GM19324 (cell line): ENCODE measurements around the gene EPB42.

Experiments used
- ATAC-seq: cut with Tn5 transposase; IDR thresholded peaks from one replicate; pipeline ENCODE4 v1.9.1; 2021; ENCODE audit warnings: mild to moderate bottlenecking, moderate library complexity; ENCODE audit not compliant: unreplicated experiment, low FRiP score

EPB42 gene

DNA sequence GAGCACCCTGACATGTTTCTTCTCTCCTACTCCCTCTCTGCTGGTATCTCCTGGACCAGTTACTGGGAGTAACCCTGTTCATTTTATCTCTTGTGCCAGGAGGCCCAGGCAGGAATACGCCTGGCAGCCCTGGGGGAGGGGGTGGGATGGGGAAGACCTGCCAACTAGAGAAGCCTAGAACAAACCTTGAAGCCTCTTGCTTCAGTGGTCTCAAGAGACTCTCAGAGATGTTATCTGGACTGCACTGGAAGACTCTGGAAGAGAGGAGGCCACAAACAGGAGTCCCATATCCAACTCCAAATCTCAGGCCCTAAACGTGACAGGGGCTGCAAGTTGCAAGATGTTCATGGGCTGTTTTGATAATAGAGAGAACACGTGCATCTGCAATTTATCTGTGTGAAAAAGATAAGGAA lies at the start of gene EPB42:
Gene EPB42, minus strand, starts transcription at position 28 of the 413 bp plus-strand sequence. CDS start 193 bp downstream, outside the sequence.
- no peak for ATAC-seq

DNA sequence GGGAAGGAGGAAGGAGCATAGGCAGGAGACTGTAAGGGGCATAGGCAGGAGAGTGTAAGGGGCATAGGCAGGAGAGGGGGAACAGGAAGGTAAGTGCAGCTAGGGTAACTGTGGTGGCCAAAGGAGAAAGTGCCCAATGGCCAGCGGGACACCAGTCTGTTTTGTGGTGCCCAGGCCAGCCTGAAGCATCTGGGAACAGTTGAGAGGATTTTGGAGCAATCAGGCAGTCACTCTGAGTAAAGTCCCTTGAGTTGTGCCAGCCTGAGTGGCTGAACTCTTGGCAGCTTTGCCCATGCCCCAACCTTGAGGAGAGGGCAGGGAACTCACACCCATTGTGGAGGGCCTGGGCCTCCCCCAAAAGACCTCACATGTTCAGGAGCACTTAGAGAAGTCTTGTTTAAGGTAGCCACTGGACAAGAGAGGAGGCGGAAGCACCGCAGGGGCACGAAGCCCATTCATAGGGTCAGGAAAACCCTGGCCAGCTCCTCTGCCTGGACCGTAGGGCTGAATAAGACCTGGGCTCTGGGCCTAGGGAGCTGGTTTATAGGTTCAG lies 49.4 kb upstream of the EPB42 start:
- no peak for ATAC-seq

DNA sequence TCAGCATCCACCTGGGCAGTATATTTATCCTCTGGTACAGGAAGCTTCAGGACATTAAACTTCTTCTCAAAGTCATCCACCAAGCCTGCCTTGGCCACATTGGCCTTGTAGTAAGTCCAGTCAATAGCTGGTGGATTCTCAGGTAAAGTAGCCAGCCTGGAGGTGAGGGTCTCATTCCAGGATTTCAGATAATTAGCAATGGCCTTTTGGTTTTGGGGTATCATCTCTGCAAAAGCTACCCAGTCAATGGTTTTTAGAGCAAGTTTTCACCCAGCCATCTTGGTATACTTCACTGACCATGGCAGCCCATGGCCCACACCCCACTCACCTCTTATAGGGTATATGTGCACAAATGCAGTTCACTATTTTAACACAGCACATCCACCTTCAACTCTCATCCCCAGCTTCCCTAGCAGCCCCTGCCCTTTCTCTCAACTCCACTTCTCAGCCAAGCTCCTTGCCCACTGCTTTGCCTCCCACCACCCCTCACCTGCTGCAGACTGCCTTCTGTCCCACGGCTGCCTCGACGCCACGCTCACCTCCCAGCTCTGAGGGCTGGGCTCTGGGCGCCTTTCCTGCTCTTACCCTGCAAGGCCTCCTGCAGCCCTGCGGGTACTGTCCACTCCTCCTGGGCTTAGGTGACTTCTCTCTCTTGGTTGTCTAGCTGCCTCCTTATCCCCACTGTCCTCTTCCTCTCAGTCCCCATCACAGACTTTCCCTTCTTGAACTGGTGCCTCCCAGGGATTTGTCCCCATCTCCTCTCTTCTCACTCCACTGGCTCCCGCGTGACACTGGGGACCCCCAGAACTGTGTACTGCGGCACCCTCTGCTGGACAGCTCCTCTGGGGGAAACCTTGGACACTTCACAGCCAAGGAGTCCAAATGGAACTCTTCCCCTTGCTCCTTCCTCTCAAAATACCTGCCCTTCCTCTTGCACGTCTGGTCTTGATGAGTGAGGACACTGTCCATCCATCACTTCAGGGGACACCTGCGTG lies 47.6 kb upstream of the EPB42 start:
- no peak for ATAC-seq

DNA sequence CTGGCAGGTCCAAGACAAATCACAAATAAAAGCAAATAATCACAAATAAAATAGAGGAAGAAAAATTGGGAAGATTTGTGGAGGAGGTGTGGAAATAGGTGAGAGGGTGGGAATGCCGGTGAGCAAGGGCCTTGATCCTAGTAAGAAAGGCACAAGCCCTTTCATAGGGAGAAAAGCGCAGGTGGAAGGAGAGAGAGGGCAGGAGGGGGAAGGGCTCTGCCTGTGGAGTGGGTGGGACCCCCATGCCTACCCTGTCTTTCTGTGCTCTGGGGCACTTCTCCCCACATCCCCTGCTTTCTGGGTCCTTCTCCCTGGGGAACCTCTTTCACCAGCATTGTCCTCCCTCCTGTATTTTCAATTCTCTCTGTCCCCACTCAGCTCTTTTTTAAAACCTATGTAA lies 46.6 kb upstream of the EPB42 start:
- ATAC-seq = no peak

DNA sequence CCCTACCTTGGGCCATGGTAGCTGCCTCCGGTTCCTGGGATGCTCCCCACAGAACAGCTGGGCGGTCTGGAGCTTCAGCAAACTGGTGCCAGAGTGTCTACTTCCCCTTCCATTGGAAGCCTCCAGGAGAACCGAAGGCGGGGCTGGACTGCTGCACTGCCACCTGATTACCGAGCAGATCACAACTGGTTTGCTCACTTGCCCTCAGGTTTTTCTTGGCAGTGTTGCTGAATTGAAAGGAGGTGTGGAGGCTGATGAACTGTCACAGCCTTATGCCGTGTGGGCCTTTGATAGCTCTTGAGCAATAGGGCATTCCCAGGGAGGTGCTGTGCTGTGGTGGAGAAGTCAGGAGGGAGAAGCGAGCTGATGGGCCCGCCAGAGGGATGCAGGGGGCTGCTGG lies 46.0 kb upstream of the EPB42 start, which contains the start of gene TGM5:
Gene TGM5, minus strand, starts transcription at position 95 of the 400 bp plus-strand sequence. Its CDS starts 79 bp downstream, at position 16.
- ATAC-seq = no peak

DNA sequence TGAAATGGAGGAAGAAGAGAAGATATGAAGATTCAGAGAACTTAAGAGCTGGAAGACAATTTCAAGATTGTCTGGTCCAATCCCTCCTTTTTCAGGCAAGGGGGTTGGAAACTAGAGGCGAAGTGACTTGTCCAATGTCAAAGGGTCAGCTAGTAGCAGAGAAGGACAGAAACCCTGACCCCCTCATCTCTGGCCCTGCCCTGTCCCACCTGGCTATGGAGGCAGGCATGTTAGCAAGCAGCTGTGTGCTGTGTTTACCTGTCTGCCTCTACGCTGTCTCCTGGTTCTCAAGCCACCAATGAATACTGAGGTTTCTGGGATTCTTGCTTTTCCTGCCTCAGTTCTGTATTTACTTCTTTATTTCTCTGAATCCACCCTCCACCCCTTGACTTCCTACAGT lies 45.6 kb upstream of the EPB42 start:
- no peak for ATAC-seq

DNA sequence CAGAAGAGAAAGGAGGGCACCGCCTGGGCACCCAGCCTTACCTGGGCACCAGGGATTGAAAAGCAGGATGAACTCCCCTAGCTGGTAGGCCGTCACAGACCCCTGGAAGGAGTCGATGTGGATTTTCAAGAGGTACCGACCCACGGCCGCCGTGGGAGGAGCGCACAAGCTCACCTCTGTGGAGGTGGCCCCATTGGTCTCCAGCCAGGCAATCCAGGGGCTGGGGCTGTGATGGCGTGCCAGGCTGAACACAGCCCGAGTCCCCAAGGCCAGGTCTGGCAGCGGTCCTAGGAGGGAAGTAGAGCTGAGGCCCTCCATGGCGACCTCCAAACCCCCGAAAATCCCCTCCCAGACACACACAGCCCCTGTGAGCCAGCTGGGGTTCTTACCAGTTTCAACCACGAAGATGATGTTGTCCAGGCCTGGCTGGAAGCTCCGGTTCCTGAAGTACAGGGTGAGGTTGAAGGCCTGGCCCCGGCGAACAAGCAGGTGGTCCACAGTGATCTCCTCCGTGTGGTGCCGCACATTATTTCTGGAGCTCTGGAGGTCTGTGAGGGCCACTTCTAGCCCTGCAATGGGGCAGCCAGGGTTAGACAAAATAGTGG lies 39.3 kb upstream of the EPB42 start:
- ATAC-seq = no peak

DNA sequence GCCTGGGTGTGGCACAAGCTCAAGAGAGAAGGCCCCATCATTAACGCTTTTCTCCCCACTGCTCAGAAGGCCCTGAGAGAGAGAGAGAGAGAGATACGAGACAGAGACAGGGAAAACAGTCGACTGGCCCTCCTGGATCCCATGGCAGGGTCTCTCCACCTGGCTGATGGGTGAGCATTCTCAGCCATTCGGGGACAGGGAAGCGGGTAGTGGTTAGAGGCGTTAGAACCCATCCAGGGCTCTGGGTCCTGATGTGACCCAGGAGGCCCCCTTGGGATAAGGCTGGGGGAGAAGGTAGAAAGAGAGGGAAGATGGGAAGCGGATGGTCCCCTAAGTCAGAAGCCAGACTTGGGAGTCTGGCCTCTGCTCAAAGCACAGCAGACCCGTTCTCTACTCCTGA lies 38.0 kb upstream of the EPB42 start:
- no peak for ATAC-seq

DNA sequence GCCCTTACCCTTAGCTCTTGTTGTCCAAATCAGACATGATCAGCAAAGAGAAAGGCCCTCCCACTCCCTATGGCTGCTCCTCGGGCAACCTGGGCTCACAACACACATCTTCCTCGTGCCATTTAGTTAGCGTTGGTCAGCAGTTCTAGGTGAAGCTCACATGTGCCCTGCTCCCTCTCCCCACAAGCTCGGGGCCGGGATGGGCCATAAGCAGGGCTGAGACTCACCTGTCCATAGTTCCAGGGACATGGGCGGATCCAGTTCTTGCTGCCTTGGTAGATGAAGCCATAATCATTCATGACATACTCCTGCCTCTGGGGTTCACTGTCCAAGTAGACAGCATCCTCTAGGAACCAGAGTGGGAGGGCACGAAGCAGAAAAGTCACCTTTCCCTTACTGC lies 35.5 kb upstream of the EPB42 start:
- no peak for ATAC-seq

DNA sequence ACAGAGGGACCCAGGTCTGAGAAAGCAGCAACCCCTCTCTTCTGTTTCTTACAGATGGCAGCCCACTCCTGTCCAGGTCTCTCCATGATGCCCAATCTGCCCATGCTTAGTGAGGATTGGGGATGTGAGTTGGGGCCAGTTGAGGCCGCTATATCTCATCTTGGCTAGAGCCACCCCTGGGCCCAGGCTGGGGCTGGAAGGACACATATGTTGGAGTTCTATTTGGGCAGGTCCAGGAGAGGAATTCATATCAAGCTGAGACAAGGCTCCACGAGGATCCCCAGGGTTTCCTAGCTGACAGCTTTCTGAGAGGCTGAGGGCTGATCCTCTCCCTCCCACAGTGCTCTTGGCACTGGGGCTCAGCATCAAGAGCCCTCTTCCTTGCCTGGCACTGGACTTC lies 34.6 kb upstream of the EPB42 start:
- no peak for ATAC-seq

DNA sequence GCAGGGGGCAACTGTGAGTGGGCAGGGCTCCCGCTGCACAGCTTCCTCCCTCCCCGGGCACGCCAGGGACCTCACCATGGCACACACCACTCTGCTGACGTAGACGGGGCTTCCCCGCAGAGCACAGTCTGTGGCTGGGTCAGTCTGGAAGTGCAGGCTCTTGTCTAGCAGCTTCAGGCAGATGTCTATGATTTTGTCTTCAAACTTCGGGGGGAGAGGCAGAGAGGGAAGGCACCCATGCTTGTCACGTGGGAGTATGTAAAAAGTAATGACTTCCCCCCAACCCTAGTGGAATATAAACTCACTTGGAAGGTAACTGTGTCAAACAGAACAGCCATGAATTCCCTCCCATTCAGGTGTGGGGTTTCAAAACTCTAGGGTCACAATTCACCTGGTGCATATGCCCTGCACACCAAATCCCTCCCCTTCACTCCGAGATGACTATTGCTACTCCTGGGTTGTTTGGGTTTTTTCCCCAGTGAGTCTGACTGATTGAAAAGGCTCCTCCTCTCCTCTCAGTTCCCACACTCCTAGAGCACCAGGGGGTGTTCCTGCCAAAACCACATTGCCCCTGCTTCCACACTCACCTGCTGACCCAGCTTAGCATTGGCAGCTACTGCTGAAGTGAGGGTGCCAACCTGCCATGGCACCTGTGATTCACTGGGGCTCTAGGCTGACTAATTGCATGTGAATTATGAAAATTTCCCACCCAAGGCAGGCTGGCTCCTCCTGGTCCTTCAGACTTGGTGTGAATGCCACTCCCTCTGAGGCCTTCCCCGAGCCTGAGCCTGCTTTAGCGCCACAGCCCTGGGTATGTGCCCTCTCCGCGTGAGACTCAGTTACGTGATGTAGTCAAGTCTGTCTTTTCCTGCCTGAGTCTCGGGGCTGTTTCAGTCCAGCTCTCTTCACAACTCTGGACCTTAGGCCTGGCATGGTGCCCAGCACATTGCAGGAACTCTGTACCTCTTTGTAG lies 32.9 kb upstream of the EPB42 start:
- no peak for ATAC-seq

DNA sequence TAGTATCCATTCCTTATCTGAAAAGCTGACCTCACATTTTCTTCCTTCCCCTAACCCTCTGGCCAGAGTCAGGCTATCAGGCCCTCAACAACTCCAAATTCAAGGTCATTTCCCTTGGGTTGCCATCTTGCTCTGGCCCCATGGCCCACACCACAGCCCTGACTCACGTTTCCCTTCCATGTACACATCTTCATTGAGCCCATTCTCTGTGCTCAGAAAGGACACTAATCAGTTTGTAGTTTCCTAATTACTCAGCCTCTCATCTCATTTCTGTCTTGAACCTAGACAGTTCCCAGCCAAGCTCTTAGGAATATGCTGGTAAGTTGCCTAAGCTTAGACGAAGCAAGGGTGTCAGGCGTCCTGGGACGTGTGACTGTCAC lies 31.0 kb upstream of the EPB42 start:
- no peak for ATAC-seq

DNA sequence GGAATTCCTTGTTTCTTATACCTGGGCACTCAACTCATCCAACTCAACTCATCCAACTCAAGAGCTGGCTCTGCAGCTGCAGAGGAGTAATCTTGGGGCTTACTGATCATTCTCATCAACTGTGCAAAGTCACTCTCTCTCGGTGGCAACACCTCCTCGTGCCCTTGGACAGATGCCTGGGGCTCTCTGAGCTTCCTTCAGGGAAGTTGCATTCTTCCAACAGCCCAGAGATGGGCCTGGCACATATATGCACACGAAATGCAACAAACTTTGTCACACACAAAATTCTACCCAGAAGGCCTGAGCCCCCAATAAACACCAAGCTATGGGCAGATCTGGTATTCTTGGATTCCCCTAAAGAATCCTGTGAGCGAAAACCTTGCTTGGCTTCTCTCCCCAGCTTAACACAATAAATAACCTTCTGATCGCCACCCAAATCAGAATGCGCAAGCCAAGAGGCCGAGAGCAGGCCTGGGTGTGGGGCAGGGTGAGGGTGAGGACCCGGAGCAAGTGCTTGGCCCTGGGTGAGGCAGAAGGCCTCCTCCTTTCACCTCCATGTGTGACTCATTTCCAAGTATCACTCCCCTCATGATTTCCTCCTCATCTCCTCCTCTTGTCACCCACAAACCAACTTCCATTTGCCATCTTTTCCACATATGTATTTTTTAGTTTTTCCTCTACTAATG lies 30.5 kb upstream of the EPB42 start:
- no peak for ATAC-seq

DNA sequence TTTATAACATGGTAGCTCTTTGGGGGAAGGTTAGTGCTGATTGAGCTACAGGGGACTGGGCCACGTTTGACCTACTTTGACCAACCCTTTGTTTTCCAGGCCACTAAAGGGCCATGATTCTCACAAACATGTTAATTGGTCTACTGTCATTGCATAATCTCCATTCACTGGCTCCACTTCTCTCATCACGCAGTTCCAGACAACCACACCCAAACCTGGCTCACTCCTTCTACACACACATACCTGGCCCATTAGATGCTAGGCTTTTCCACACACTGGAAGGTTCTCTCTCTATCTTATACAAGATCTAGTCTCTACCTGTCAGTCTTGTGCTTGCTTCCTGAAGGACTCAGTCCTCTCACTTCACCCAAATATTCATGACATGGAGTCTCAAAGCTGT lies 30.0 kb upstream of the EPB42 start:
- no peak for ATAC-seq

DNA sequence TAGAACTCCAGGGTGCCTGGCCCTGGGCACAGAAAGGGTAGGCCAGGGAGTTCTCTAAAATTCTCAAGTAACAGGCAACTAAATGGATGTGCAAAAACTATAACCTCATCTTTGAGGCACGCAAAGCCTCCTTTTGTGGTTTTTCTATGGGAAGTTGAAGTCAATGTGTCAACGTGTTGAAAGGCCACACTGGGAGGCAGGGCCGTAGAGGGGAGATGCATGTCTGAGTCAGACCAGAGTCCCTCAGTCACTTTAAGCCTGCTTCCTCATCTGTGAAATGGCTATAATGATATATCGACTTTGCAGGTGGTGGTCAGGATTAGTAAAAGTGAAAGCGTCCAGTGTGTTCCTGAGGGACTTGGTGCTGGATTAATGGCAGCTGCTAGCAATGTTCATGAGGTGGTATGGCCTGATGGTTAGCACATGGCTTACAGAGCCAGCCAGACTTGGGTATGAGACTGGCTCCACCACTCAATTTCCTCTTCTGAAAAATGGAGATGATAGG lies 28.9 kb upstream of the EPB42 start:
- peak; percentile 40 for ATAC-seq

DNA sequence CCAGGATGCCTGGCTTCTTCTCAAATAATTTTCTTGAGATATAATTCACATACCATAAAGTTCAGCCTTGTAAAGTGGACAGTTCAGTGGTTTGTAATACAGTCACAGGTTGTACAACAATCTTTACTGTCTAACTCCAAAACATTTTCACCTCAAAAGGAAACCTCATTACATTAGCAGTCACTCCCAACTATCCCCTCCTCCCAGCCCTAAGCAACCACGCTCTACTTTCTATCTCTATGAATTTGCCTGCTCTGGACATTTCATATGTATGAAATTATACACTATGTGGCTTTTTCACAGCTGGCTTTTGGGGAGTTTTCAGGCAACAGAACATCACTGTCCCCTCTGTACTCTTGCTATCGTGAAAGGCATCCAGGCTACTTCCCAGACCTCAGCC lies 28.4 kb upstream of the EPB42 start:
- peak; percentile 3 for ATAC-seq

DNA sequence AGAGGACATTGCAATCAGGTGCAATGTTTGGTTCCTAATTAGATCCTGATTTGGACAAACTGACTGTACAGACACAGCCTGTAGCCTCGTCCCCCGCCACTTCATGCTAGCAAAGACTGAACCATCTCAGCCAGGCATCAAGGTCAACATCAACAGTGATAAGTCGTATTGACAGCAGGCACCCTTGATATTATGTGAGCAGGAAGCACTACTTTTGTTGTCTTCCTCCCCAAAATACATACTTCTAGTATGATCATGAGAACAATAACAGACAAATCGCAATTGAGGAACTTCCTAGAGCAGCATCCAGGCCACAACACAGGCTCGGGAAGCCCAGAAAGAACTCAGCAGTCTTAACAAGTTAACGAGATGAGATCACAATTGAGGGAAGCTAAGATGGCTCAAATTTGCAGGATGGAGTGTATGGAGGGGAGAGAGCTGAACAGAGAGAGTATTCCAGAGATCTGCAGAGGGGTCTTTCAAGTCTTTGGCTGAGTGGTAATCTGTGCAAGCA lies 25.5 kb upstream of the EPB42 start:
- ATAC-seq = no peak

DNA sequence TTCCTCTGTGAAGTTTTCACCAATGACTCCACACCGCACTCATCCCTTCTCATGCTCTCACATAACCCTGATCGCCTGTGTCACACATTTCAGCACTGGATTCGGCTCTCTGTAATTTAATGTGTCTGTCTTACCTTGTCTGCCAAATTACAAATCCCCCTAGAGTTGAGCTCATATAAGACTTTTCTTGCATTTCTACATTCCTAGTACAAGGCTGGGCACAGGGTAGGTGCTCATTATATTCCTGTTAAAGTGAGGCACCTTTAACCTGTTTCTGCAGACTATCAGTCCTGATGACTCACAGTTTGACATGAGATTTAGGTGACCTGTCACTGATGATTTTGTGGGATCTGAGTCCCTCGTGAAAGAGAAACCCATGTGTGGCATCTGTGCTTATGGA lies 23.3 kb upstream of the EPB42 start:
- no peak for ATAC-seq

DNA sequence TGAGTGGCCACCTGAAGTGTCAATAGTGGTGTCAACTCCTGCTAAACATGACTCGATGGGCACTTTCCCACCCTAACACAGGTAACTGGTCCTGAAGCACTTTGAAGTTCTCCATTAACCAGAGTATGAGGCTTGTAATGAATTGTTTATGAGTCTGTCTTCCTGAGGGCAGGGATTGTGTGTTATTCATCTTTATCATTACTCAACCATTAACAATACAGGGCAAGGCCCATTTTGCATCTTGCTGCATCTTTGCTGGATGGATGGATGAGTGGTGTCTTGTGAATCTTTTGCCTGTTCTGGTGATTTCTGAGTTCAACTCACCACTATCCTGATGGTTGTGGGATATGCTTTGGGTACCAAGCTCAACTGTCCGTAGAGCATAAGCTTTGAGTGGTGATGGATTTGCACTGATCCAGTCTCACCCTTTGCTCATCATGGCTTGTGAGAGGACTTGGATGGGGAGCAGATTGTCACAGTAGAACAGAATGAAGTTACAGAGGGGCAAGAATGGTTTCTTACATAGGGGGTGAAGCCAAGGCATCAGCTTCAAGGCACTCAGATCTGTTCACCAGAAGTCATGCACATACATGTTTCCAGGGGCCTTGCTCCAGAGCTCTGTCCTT lies 22.3 kb upstream of the EPB42 start:
- no peak for ATAC-seq
